HG02588 (cell line): ENCODE data around the gene DUSP12.
A peak's percentile ranks its signal among the peaks of the same experiment; 100 is the strongest.
"Not testable (repeated sequence)": the region's sequence is repeated elsewhere in the genome, so short reads cannot be mapped to it uniquely, and the experiment has no call there.

Experiments
- ATAC-seq: cut with Tn5 transposase; IDR thresholded peaks from one replicate; pipeline ENCODE4 v1.9.1; 2021; ENCODE audit warnings: mild to moderate bottlenecking, moderate library complexity; ENCODE audit not compliant: unreplicated experiment

Gene DUSP12, protein sequence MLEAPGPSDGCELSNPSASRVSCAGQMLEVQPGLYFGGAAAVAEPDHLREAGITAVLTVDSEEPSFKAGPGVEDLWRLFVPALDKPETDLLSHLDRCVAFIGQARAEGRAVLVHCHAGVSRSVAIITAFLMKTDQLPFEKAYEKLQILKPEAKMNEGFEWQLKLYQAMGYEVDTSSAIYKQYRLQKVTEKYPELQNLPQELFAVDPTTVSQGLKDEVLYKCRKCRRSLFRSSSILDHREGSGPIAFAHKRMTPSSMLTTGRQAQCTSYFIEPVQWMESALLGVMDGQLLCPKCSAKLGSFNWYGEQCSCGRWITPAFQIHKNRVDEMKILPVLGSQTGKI

DNA sequence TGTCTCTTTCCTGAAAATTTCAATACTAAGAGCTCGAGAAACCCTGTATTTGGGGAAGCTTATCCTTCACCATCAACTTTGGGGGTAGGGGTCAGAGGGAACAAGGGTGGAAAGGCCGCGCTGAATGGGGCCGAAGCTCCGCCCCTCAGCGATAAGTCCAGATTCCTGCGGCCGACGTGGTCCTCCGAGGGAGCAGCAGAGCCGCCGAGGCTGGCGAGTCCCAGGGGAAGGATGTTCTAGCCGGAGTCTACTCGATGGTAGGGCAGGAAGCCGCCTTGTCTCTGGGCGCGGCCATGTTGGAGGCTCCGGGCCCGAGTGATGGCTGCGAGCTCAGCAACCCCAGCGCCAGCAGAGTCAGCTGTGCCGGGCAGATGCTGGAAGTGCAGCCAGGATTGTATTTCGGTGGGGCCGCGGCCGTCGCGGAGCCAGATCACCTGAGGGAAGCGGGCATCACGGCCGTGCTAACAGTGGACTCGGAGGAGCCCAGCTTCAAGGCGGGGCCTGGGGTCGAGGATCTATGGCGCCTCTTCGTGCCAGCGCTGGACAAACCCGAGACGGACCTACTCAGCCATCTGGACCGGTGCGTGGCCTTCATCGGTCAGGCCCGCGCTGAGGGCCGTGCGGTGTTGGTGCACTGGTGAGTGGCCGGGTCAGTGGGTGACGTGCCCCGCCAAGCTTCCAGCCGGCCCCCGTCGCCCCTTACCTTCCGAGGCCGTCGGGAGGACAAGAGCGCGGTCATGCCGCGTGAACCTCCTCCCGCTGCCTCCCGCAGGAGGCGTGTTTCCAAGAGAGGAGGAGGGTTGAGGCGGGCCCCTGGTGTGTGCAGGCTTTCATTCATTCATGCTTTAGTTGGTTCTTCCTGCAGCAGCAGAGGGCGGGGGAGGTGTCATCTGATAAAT, at the start of gene DUSP12:
DUSP12 (plus strand) TSS at position 278 of the 899 bp plus-strand sequence; CDS start at position 294, 16 bp downstream.
- ATAC-seq: peak; percentile 96

DNA sequence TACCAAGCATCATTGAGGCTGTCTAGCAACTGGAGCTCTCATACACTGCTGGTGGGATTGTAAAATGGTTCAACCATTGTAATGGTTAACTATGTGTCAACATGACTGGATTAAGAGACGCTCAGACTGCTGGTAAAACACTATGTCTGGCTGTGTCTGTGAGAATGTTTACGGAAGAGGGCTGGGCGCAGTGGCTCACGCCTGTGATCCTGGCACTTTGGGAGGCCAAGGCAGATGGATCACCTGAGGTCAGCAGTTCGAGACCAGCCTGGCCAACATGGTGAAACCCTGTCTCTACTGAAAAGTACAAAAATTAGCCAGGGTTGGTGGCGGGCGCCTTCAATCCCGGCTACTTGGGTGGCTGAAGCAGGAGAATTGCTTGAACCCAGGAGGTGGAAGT, 47.3 kb upstream of the DUSP12 start:
- no peak for ATAC-seq

DNA sequence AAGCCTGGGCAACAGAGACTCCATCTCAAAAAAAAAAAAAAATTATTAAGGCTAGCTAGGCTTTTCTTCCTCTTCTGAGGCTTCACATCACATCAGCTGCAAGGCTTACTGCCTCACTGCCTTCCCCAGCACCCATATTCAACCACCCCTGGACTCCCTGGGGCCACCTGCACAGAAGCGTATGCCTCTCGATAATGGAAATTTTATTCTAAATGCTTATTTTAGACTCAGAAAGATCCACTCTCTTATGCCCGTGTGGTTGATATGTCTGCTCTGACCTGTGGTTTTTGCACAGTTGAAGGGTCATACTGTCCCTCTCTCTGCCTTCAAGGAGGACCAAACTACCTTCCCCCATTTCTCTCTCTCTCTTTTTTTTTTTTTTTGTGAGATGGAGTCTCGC, 44.0 kb upstream of the DUSP12 start:
- ATAC-seq: no peak

DNA sequence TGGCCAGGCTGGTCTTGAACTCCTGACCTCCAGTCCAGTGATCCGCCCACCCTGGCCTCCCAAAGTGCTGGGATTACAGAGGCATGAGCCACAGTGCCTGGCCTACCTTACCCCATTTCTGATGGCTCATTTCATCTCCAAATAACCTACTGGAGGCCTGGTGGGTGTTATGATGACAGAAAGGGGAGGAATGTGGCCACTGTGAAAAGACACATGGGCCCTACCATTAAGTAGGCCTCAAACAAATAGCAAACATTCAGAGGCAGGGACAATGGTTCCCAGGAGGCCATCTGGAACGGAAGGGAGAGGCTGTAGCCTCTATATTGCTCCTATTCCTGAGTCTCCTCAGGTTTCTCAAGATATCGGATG, 43.5 kb upstream of the DUSP12 start:
- ATAC-seq: no peak

DNA sequence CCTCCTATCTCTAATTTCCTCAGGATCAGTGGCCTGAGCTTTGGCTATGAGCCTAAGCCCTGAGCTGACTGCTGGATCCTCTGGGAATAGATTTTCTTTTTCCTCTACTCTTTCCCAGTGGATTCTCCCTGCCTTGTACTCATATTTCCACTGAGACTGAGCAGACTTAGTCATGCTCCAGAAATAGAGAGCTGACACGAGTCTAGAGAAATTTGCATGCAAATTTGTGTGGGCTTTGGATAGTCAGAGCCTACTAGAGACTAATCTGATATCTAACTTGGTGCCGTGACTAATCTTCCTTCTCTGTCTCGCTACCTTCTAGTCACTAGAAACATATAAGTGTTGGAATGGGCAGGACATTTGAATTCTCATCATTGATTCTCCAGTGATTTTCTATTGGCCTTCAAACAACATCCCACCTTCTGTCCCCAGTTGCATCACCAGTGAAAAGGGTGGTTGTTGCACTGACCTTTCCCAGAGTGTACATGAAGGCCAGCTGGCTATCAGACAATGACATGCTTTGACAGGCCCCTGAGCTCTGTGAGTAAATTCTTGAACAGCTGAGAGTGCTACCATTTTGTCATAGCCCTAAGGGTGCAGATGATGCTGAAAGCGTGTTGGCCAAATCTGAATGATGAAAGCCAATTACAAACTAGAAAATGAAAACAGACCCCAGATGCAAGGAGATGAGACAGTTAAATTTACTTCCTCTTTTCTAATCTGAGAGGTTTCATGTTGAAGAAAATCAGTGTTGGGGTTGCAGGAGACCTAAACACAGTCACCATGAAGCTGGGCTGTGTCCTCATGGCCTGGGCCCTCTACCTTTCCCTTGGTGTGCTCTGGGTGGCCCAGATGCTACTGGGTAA, 42.9 kb upstream of the DUSP12 start, which contains the start of gene FCRLA:
FCRLA (plus strand) TSS at position 748 of the 866 bp plus-strand sequence; CDS start at position 784, 36 bp downstream.
- ATAC-seq: peak; percentile 60

DNA sequence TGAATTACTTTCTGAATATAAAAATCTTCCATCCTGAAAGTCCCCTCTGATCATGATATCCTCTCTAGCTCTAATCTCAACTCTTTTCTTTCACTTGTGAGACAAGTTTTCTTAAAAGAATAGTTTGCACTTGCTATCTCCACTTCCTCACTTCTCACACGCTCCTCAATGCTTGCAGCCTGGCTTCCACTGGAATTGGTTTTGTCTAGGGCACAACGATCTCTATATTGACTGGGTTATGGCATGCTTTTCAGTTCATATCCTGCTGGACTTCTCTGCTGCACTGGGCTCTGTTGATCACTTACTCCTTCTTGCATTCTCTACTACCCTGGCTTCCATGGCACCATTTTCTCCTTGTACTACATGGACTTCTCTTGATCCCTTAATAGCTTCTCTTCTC, 42.1 kb upstream of the DUSP12 start:
- ATAC-seq: no peak

DNA sequence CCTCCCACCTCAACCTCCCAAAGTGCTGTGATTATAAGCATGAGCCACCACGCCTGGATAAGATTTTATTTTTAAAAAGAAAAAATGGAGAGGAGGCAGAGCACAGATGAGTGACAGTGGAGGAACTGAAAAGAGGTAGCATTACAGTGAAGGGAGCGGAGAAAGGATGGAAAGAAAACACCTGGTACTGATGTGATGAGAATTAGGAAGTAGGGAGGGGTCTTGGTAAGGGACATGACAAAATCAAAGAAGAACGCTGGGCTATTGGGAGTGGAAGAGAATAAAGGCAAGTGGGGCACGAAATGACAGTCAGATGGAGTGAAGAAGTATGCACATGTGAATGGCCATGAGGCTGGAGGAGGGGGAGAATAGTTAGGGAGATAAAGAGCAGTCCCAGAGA, 40.2 kb upstream of the DUSP12 start:
- ATAC-seq: no peak

DNA sequence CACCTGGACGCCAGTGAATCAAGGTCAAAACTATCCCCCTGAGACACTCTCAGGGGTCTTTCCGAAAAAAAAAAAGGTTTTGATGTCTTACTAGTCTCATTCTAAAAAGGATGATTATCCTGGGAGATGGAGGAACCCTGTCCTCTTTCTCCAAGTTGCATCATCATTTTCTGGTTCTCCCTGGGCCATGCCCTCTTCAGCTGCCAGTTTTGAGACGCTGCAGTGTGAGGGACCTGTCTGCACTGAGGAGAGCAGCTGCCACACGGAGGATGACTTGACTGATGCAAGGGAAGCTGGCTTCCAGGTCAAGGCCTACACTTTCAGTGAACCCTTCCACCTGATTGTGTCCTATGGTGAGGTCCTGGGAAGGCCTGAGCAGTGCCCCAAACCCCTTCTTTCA, 39.0 kb upstream of the DUSP12 start:
- ATAC-seq: no peak

DNA sequence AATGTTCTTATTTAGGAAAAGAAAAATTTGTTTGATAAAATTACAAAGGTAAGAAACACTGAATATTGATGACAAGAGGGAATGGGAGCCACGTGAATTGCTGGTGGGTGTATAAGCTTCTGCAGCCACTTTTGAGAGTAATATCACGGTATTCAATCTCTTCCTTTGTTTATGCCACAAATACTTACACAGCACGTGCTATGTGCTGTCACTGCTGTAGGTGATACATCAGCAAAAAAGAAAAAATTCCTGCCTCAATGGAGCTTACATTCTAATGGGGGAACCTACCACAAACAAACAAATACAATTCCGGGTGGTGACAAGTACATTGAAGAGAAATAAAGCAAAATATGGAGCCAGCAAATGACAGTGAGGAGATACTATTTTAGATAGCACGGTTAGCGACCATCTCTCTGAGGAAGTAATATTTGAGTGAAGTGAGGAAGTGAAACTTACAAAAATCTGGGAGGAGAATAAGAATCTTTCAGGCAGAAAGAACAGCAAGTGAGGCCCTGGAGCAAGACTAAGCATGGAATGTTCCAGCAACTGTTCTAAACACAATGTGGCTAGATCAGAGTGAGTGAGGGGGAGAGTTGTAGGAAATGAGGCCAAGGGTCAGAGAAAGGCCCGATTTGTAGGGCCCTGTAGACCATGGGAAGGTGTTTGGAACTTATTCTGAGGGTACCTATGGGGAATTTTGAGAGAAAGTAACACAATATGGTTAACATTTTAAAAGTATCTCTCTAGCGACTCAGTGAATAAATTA, 30.8 kb upstream of the DUSP12 start:
- peak; percentile 50 for ATAC-seq

DNA sequence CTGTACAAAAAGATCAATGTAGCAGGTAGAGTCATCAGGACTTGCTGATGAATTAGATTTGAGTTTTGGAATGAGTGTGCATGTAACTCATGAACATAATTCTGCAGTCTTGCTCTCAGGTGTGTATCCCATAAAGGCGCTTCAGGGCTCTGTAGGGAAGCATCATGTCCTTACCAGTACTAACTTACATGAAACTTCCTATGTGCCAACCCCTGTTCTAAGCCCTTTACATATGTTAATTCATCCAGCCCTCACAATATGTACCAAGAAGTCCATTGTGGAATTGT, 30.3 kb upstream of the DUSP12 start:
- peak; percentile 31 for ATAC-seq

DNA sequence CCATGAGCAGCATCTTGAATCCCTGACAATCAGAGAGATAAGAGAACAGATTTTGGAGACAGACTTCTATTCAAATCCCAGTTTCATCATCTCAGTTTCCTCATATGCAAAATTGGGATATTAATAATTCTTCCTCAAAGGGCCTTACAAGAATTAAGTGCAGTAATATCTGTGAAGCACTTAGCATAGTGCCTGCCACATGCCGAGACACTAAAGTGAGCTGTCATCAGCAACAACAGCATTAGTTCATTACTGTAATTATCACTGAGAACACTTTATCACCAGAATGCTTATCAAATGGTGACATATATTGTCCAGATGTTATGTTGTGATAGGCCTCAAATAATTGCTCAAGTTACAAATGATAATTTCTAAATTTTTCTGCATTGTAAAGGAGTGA, 29.2 kb upstream of the DUSP12 start:
- ATAC-seq: no peak

DNA sequence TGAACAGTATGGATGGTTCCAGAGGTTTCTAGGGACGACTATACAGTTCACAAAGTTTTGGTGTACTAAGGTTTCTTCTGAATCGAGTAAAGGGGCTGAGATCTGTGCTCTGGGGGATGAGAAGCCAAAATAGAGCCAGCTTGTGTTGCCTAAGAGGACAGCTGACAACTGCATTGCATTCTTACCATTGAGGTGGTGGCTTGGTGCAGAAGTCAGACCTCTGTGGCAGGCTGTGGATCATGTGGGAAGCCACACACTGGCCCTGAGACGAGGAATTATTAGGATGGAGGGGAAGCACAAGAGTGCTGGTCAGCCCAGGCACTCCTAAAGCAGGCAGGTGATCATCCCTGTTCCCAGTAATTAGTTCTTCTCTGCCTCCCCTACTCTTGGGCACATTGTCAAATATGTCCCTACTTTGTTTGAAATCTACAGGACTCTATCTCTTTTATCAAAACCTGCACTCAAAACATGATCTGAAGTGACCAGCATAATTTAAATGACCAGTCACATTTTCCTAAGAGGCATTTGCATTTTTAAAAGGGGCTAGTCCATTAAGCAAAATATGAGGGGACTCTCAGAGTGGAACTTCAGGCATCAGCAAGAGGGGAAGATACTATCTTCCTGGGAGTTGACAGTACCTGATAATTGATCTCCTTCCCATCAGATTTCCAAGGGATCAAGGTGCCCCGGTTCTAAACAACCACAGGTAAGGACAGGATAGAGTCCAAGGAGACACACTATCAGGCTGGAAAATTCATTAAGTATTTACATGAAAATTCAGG, 28.4 kb upstream of the DUSP12 start, which contains the start of gene FCRLB:
FCRLB (plus strand) TSS at position 589 of the 782 bp plus-strand sequence. CDS start 1,129 bp downstream, outside the sequence.
- ATAC-seq: no peak

DNA sequence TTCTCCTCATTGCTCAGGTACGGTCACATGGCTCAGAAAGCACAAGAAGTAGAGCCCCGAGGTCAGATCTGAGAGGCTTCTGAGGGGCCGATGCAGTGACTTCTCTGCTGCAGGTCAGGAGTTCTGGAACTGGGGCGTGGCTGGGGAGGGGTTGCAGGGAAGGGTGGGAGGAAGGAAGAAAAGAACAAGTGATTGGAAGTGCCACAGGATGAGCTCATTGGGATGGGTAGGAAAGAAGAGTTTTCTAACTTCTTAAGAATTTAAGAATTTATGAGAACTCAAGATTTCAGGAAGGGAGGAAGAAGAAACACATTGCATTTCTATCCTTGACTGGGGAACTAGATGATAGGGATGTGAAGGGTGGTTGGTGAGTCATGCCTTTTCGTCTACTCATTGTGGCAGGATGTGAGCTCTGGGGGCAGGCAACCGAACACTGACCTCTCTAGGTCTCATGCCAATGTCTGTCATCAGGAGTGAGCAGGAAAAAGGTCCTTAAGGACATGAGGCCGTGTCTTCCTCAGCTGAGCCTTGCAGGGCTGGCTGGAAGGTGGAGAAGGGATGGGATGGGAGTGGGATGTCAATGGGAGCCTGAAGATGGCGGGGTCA, 27.7 kb upstream of the DUSP12 start:
- no peak for ATAC-seq

DNA sequence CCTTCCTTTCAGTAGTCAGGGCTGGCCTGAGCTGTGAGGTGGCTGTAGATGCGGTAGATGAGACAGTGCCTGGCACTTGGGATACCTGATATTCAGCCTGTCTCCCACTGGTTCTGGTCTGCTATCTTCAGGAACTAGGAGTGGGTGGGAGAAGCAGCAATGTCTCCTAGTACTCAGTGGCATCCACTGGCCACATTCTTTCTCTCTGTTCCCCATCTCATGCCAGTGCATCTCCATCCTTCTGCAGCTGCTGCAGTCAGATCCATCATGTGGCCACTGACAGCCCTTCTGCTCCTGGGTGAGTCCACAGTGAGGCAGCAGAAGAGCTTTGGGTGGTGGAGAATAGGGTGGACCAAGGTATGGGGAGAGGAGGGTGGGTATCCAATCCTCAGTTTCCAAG, 27.2 kb upstream of the DUSP12 start:
- no peak for ATAC-seq

DNA sequence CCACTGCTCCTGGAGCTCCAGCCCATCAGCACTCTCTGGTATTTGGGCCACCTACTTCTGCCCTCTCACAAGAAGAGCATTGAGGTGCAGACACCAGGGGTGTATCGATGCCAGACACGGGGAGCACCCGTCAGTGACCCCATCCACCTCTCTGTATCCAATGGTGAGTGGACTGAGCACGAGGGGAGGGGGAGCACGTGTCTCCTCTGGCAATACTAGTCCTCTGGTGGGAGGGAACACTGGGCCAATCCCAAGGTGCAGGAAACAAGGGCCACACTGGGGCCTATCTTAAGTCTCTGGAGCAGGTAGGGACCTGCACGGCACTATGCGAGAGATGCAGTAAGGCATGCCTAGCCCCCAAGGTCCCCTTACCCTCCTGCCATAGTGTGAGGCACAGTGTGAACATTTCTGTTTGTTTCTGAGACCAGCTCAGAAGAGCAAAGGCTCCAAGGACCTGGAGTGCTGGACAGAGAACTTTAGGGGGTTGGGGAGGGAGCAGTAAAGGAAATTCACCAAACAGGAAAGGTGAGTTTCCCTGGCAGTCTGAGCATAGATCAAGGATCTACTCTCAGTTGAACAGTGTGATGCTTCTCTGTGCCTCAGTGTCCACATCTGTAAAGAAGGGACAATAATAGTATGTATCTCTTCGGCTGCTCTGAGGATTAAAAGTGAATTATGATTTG, 26.0 kb upstream of the DUSP12 start:
- ATAC-seq: no peak

DNA sequence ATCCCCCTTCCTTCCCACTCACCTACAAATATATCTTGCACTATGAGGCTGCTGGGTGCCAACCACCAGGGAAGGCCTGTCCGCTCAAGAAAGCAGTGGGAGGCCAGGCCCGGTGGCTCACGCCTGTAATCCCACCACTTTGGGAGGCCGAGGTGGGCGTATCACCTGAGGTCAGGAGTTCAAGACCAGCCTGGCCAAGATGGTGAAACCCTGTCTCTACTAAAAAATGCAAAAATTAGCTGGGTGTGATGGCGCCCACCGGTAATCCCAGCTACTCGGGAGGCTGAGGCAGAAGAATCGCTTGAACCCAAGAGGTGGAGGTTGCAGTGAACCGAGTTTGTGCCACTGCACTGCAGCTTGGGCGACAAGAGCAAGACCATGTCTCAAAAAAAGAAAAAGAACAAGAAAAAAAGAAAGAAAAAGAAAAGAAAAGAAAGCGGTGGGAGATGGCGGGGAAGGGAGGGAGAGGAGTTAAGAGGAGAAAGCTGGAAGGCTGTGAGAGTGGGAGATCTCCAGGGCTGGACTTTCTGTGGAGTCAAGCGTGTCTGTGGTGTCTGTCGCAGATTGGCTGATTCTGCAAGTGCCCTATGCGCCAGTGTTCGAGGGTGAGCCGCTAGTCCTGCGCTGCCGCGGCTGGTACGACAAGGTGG, 24.2 kb upstream of the DUSP12 start:
- not testable (repeated sequence) for ATAC-seq

DNA sequence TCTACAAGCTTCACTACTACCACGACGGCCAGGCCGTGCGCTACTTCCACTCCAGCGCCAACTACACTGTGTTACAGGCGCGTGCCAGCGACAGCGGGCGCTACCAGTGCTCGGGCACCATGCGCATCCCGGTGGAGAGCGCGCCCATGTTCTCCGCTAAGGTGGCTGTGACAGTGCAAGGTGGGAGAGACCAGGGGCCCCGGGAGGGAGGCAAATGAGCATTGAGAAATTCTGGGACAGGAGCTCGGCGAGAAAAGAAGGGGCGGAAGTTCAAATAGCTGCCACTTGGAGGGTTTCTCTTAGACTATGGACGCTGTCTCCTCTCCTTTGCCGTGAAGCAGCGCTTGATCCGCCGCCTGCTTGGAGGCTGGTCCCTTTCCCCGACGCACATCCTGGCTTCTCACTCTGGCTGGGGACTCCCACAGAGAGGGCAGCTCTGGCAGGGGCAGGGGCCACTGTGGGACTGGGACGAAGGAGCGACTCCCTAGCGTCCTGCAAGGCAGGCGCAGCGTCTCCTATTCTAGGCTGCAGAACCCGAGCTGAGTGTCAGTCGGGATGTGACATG, 23.6 kb upstream of the DUSP12 start:
- ATAC-seq: peak; percentile 21
